HEK293 (cell line): ENCODE measurements around the gene NHERF2.

Experiments used
- CTCF ChIA-PET: fragments of 350-600 bp; formaldehyde crosslinking; extraction: SDS; loops from one replicate; lab custom pipeline; 2021; ENCODE audit warnings: antibody characterized with exemption; lab: Yijun Ruan, JAX
- POLR2A ChIA-PET: fragments of 300-600 bp; formaldehyde crosslinking; extraction: SDS; loops from one replicate; lab custom pipeline; 2020; ENCODE audit warnings: antibody characterized with exemption, inconsistent platforms; lab: Yijun Ruan, JAX
- H3K27ac ChIP-seq: fragments of 200-500 bp; sonication (Bioruptor generic); 2 replicates; pipeline ENCODE4 v1.5.1; 2014; ENCODE audit warnings: low read depth, low read length, control low read depth, inconsistent platforms; ENCODE audit errors: extremely low read depth
- H3K36me3 ChIP-seq, 2 experiments: fragments of 200-500 bp in 1 of 2; sonication (Bioruptor generic) in 1 of 2; 1 replicate in 1 of 2; 2 replicates in 1 of 2; pipeline ENCODE4 v1.5.1; 2014 to 2017; ENCODE audit warnings: inconsistent platforms in 2 of 2, low read length in 2 of 2; ENCODE audit not compliant: control insufficient read depth in 2 of 2, insufficient read depth in 1 of 2
- H3K4me1 ChIP-seq: fragments of 200-500 bp; sonication (Bioruptor generic); 2 replicates; pipeline ENCODE4 v1.5.1; 2014; ENCODE audit warnings: mild to moderate bottlenecking, low read length, inconsistent platforms; ENCODE audit not compliant: control insufficient read depth, insufficient read depth
- H3K4me3 ChIP-seq: 2 replicates; pipeline ENCODE4 v1.5.1; 2011; ENCODE audit warnings: low read depth, mild to moderate bottlenecking, control low read depth, low read length, moderate library complexity
- H3K9me3 ChIP-seq: fragments of 200-500 bp; sonication (Bioruptor generic); 2 replicates; pipeline ENCODE4 v1.5.1; 2014; ENCODE audit warnings: low read depth, low read length, inconsistent platforms; ENCODE audit not compliant: control insufficient read depth, insufficient read depth
- BCL11B ChIP-seq: fragments of 450-650 bp; formaldehyde crosslinking; IDR thresholded peaks from 2 replicates; pipeline ENCODE4 v1.5.1; 2016; ENCODE audit warnings: low read depth, missing biosample characterization, missing genetic modification characterization
- HIC1 ChIP-seq: fragments of 450-650 bp; formaldehyde crosslinking; IDR thresholded peaks from 2 replicates; pipeline ENCODE4 v1.5.1; 2016; ENCODE audit warnings: missing biosample characterization, missing genetic modification characterization
- KLF7 ChIP-seq: fragments of 450-650 bp; formaldehyde crosslinking; IDR thresholded peaks from 2 replicates; pipeline ENCODE4 v1.5.1; 2016; ENCODE audit warnings: missing biosample characterization, missing genetic modification characterization, borderline replicate concordance
- PRDM10 ChIP-seq: fragments of 450-650 bp; formaldehyde crosslinking; IDR thresholded peaks from 2 replicates; pipeline ENCODE4 v1.5.1; 2016; ENCODE audit warnings: missing biosample characterization, missing genetic modification characterization
- YY2 ChIP-seq: fragments of 450-650 bp; formaldehyde crosslinking; IDR thresholded peaks from 2 replicates; pipeline ENCODE4 v1.5.1; 2016; ENCODE audit warnings: missing biosample characterization, missing genetic modification characterization
- ZBTB6 ChIP-seq: fragments of 450-650 bp; formaldehyde crosslinking; IDR thresholded peaks from 2 replicates; pipeline ENCODE4 v1.5.1; 2017; ENCODE audit warnings: missing biosample characterization, missing genetic modification characterization
- ZIC2 ChIP-seq: fragments of 450-650 bp; formaldehyde crosslinking; IDR thresholded peaks from 2 replicates; pipeline ENCODE4 v1.5.1; 2016; ENCODE audit warnings: missing biosample characterization, missing genetic modification characterization
- ZNF140 ChIP-seq: fragments of 450-650 bp; formaldehyde crosslinking; IDR thresholded peaks from 2 replicates; pipeline ENCODE4 v1.5.1; 2016; ENCODE audit warnings: missing biosample characterization, missing genetic modification characterization
- ZNF324 ChIP-seq: fragments of 450-650 bp; formaldehyde crosslinking; IDR thresholded peaks from 2 replicates; pipeline ENCODE4 v1.5.1; 2016; ENCODE audit warnings: missing biosample characterization, missing genetic modification characterization
- ZNF341 ChIP-seq: fragments of 450-650 bp; formaldehyde crosslinking; IDR thresholded peaks from 2 replicates; pipeline ENCODE4; 2016; ENCODE audit warnings: low read depth, missing biosample characterization, missing genetic modification characterization
- ZNF518A ChIP-seq: fragments of 450-650 bp; formaldehyde crosslinking; conservative IDR thresholded peaks from 2 replicates; pipeline ENCODE4 v1.5.1; 2016; ENCODE audit warnings: low read depth, missing biosample characterization, missing genetic modification characterization
- ZNF529 ChIP-seq: fragments of 450-650 bp; formaldehyde crosslinking; IDR thresholded peaks from 2 replicates; pipeline ENCODE4 v1.5.1; 2017; ENCODE audit warnings: missing genetic modification characterization, missing biosample characterization; ENCODE audit not compliant: insufficient replicate concordance
- ZNF530 ChIP-seq: fragments of 450-650 bp; formaldehyde crosslinking; IDR thresholded peaks from 2 replicates; pipeline ENCODE4 v1.5.1; 2016; ENCODE audit warnings: low read depth, missing biosample characterization, missing genetic modification characterization
- ZNF561 ChIP-seq: fragments of 450-650 bp; IDR thresholded peaks from 2 replicates; pipeline ENCODE4 v1.5.1; 2018; ENCODE audit warnings: missing biosample characterization, missing genetic modification characterization, borderline replicate concordance
- ZNF654 ChIP-seq: fragments of 450-650 bp; formaldehyde crosslinking; IDR thresholded peaks from 2 replicates; pipeline ENCODE4 v1.5.1; 2016; ENCODE audit warnings: low read depth, missing biosample characterization, missing genetic modification characterization
- ZNF677 ChIP-seq: fragments of 450-650 bp; IDR thresholded peaks from 2 replicates; pipeline ENCODE4 v1.5.0; 2018; ENCODE audit warnings: missing biosample characterization, mild to moderate bottlenecking, missing genetic modification characterization, moderate library complexity
- ZNF76 ChIP-seq: fragments of 450-650 bp; formaldehyde crosslinking; IDR thresholded peaks from 2 replicates; pipeline ENCODE4; 2016; ENCODE audit warnings: low read depth, missing biosample characterization, missing genetic modification characterization, borderline replicate concordance
- ZNF776 ChIP-seq: fragments of 450-650 bp; formaldehyde crosslinking; IDR thresholded peaks from 2 replicates; pipeline ENCODE4 v1.5.0; 2017; ENCODE audit warnings: missing biosample characterization, missing genetic modification characterization, borderline replicate concordance
- ZNF843 ChIP-seq: fragments of 450-650 bp; formaldehyde crosslinking; IDR thresholded peaks from 2 replicates; pipeline ENCODE4 v1.5.1; 2016; ENCODE audit warnings: missing biosample characterization, missing genetic modification characterization
- ZXDB ChIP-seq: fragments of 450-650 bp; formaldehyde crosslinking; IDR thresholded peaks from 2 replicates; pipeline ENCODE4 v1.5.1; 2016; ENCODE audit warnings: missing biosample characterization, missing genetic modification characterization

The NHERF2 gene

GRCh38 chr16:2046893-2047329 lies 20.2 kb downstream of the NHERF2 start:
- Histone ChIP-seq H3K27ac (peak overlapping the region; percentile 58; the same call in 1 of the 2 replicates), H3K4me1 (no peaks in the 10 kb centered on the region), H3K36me3 (peaks cover 13 to 31% of the 10 kb centered on the region in 2 experiments; a peak in 2 of 3 replicates), H3K9me3 (no peaks in the 10 kb centered on the region), H3K4me3 (peak overlapping the region; percentile 82)
- ChIA-PET CTCF (interaction anchor here (0.6 to 2.6 kb wide), 7 partner anchors 15 to 133 kb away, joined by 3 to 12 read pairs (median 5); no protein-coding TSS in a partner anchor), POLR2A (interaction anchor here (1.4 to 3.3 kb wide), 4 partner anchors 9 to 108 kb away, joined by 4 to 37 read pairs (median 12); partner anchors contain the start of genes NHERF2, RPS2 and TRAF7)
- TF ChIP-seq HIC1 (tag by site-specific recombination), result peak; percentile 42; the same call in 1 of the 2 replicates
- TF ChIP-seq ZNF140, result no peak
- TF ChIP-seq PRDM10 (tag by site-specific recombination), result peak; percentile 94
- TF ChIP-seq ZNF341, result 0 out of 2 replicates have a peak, but pooled peaks have one; percentile 3
- no peak for TF ChIP-seq ZNF530 (tag by site-specific recombination)
- TF ChIP-seq ZNF76 (tag by site-specific recombination), result 0 out of 2 replicates have a peak, but pooled peaks have one; percentile 20

- Histone ChIP-seq H3K9me3 (no peaks in the 10 kb centered on the region), H3K4me1 (no peaks in the 10 kb centered on the region), H3K27ac (peak within 1 kb of the TSS; percentile 58; the same call in 1 of the 2 replicates), H3K4me3 (peak within 1 kb of the TSS; percentile 82), H3K36me3 (peaks cover 13 to 37% of the 10 kb centered on the region in 2 experiments; a peak in 2 of 3 replicates)
- ChIA-PET POLR2A (interaction anchor here (0.5 to 3.3 kb wide), 13 partner anchors 9 to 107 kb away, joined by 3 to 37 read pairs (median 4); partner anchors contain the start of genes NHERF2, RPS2 and TRAF7), CTCF (interaction anchor here (0.6 to 2.6 kb wide), 9 partner anchors 15 to 93 kb away, joined by 3 to 12 read pairs (median 3); no protein-coding TSS in a partner anchor)
- peak; percentile 47 for TF ChIP-seq ZNF843 (tag by site-specific recombination)
- no peak for TF ChIP-seq ZNF529 (tag by site-specific recombination)
- peak; percentile 75 for TF ChIP-seq ZIC2 (tag by site-specific recombination)
- peak; percentile 90 for TF ChIP-seq ZBTB6 (tag by site-specific recombination)
- TF ChIP-seq YY2 (tag by site-specific recombination), result peak; percentile 99
- no peak for TF ChIP-seq ZNF654 (tag by site-specific recombination)
- TF ChIP-seq KLF7, result peak; percentile 30; the same call in 1 of the 2 replicates
- peak; percentile 81 for TF ChIP-seq ZNF324 (tag by site-specific recombination)
- TF ChIP-seq ZXDB (tag by site-specific recombination), result peak; percentile 94
- peak; percentile 63 for TF ChIP-seq ZNF518A (tag by site-specific recombination)
- peak; percentile 49; the same call in 1 of the 2 replicates for TF ChIP-seq ZNF677 (tag by site-specific recombination)
- TF ChIP-seq ZNF561 (tag by site-specific recombination), result peak; percentile 62; the same call in 1 of the 2 replicates
- TF ChIP-seq ZNF776 (tag by site-specific recombination), result no peak
- peak; percentile 56; the same call in 1 of the 2 replicates for TF ChIP-seq BCL11B (tag by site-specific recombination)
These were observed 20.8 kb downstream of the NHERF2 start, which contains the start of the genes NTHL1 and TSC2 for GRCh38 chr16:2047330-2048115. TSS of gene NTHL1 (minus strand) at chr16:2047834. CDS start at chr16:2047823, 11 bp downstream. TSS of gene TSC2 (plus strand) at chr16:2047985. CDS start at chr16:2048616, 631 bp downstream.
